Measurements from ENCODE around the gene FRMD3. TPM values are rescaled to one million over a fixed set of nuclear protein-coding genes. Genes with fewer than 3 reads are reported as not detected.
A peak's percentile ranks its signal among the peaks of the same experiment; 100 is the strongest.

Gene FRMD3
- total RNA-seq, 1 experiment from 2014 or later: 2.7 TPM

DNA sequence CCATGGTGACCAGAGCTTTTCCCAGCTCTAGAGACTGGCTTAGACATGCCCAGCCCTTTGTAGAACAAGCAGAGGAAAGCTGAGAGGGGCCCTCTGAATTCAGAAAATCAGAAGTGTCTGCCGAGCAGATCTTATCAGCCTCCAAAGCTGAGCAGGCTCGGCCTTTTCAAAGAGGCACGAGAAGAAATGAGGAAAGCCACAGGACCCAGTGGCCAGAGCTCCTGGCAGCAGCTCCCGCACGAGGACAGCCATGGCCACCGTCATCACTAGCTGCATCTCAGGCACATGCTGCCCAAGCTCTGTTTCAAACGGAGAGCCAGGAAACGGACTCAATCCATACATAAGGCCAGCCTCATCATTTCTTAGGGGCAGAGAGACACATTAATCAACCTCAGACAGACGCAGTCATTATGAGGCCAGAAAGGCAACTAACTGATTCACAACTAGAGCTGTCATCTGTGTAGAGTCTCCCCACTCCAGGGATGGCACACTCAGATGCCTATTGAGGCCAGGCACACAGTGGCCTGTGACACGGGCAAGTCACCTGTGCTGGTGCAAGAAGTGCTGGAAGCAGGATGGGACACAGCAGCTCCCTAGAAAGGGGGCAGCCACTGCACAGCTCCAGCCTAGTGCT is 194.7 kb downstream of the FRMD3 start:
- no peak for DNase-seq (ENCODE audit: extremely low read depth, low read depth)

GRCh38 chr9:83342731-83343130 is 195.5 kb downstream of the FRMD3 start:
- DNase-seq (ENCODE audit: extremely low read depth, low read depth): no peak

DNA sequence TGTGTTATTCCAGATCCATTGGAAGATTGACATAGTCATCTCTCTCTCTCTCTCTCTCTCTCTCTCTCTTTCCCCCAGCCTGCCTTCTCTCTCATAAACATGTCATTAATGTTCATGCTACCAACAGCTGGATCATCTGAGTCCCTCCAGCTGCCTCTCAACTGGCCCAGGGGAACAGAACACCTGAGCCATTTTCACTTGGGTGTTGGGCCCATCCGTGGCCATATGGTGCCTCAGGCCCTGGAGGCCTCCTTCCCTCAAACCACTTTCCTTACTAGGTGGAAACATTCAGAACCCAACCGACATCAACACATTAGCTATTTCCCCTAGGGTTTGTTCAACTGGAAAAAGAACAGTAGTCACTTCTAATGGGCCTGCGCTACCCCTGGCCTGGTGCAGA is 196.2 kb downstream of the FRMD3 start:
- no peak for DNase-seq (ENCODE audit: extremely low read depth, low read depth)

DNA sequence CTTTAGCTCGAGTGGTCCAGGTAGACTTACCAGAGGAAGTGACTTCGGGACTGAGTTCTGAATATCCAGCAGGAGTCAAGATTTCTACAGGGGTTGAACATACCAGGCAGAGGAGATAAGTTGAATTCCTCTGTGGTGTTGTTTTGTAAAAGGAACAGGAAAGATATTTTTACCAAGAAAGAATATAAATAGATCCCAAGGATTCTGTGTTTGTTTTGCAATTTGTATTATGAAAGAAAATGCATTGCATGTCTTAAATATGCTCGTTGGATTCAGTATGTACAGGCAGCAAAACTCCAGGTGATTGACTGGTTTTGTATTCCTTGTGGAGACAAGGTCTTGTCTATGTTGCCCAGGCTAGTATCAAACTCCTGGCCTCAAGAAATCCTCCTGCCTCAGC is 197.8 kb downstream of the FRMD3 start:
- no peak for DNase-seq (ENCODE audit: extremely low read depth, low read depth)

DNA sequence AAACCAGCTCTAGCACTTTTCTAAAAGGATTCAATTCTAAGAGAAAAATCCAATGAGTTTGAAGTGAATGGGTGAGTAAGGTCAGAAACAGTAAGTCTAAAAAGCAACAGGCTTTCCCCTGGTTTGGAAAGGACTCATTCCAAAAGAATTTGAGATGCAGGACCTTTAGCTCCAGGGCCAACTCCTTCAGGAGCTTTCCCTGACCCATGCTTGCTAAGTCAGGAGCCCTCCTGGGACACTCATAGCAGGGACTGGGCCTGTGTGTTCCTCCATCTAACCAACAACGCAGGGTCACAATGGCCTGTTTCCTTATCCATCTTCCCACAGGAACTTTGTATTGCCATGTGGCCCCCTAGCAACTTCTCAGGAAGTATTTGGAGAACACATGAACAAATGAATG is 198.8 kb downstream of the FRMD3 start:
- DNase-seq (ENCODE audit: extremely low read depth, low read depth): no peak

- DNase-seq (ENCODE audit: extremely low read depth, low read depth): no peak
Measured at GRCh38 chr9:83336706-83337105, 201.5 kb downstream of the FRMD3 start.

DNA sequence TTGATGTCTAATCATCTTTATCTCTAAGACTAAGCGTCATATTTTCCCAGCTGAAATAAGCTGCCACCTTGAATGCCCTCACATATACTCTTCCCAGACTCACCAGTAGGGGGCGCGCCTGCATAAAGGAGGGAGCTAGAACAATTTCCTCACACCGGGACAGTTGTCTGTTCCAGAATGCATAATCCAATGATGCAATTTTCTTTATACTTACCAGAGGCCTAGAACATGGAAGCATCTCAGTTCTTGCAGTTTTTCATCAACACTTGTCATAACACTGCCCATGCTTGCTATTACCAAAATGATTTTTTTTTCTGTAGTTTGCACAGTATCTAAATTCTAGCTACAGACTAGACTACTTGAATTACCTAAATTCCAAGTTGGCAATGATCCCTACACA is 203.9 kb downstream of the FRMD3 start:
- peak; percentile 61 for DNase-seq (ENCODE audit: extremely low read depth, low read depth)

DNA sequence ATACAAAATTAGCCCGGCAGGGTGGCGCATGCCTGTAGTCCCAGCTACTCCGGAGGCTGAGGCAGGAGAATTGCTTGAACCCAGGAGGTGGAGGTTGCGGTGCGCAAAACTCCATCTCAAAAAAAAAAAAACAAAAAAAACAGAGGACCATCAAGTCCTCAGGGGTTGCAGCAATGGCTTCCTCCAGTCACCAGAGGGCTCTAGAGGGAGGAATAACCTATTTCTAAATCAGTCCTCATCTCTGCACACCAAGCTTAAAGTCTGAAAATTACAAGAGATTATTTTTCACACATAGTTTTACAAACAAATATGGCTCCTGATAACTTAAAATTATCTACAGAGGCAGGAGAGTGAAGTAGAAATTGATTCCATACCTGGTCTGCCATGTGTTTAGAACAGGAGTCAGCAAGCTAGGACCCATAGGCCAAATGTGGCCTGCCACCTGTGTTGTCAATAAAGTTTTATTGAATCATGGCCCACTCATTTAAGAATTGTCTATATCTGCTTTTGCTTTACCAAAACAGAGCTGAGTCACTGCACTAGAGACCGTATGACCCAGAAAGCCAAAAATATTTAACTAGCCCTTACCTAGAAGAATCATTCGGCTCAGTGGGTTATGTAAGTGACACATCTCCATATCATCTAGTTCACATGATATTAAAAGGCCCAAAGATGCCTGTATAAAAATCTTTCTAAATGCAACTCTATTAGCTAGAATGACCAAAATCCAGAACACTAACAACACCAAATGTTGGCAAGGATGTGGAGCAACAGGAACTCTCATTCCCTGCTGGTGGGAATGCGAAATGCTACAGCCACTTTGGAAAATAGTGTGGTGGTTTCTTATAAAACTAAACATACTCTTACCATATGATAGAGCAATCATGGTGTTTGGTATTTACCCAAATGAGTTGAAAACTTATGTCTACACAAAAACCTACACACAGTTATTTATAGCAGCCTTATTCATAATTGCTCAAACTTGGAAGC is 207.7 kb downstream of the FRMD3 start:
- no peak for DNase-seq (ENCODE audit: extremely low read depth, low read depth)

DNA sequence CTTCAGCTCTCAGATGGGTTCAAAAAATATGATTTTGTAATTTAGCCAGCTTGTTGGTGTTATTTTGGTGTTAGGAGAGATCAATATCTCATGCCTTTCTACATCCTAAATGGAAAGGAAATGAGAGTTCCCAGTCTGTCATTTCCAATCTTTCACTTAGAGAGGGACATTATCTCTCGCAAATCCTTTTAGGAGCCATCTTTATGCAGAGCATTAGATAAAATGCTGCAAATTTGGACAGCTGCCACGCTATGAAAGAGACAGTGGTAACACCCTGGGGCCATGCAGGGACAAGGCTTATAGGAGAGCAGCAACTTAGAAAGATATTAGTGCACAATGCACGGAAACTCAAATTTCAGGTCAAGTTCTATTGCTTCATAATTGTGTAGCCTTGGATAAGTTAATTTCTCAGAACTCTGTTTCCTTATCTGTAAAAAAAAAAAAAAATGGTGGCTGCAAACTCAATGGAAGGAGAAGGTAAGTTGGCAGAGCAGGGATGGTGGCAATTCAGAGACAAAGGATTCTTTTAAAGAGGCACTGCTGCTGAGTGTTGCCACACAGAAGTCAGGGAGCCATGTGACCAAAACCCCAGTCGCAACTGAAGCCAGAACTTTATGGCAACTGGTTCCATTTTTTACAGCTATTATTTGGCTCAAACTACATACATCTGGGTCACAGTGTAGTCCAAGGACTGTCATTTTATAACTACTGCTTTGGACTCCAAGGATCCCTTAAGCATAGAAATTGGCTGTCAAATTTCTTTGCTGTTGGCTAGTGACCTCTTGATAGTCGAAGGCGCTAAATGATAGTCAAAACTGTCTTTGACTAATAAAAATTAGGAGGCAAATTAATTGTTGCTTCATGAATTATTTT is 210.2 kb downstream of the FRMD3 start:
- DNase-seq (ENCODE audit: extremely low read depth, low read depth): no peak

- DNase-seq (ENCODE audit: extremely low read depth, low read depth): peak; percentile 14
Measured at GRCh38 chr9:83327323-83327722, 210.9 kb downstream of the FRMD3 start.

- no peak for DNase-seq (ENCODE audit: extremely low read depth, low read depth)
Measured at GRCh38 chr9:83323148-83323547, 215.1 kb downstream of the FRMD3 start.

GRCh38 chr9:83322438-83322837 is 215.8 kb downstream of the FRMD3 start:
- DNase-seq (ENCODE audit: extremely low read depth, low read depth): no peak

DNA sequence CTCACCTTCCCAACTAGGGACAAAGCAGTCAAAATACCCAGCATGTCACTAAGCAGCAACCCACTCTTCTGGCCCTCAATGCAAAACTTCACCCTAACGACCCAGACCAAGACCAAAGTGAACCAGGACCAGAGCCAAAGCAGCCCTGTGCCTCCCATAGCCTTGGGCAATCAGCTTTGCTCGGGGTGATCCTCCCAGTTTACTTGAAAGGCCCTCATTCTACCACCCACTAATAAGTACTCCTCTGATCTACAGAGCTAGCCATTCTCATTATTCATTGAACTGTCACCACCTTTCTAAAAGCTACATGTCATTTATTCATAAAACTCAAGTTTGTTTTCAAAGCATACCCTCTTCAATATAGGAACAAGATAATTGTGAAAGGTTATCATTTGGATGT is 221.0 kb downstream of the FRMD3 start:
- DNase-seq (ENCODE audit: extremely low read depth, low read depth): no peak

GRCh38 chr9:83315649-83316048 is 222.6 kb downstream of the FRMD3 start:
- DNase-seq (ENCODE audit: extremely low read depth, low read depth): no peak

GRCh38 chr9:83313781-83314180 is 224.4 kb downstream of the FRMD3 start:
- DNase-seq (ENCODE audit: extremely low read depth, low read depth): no peak

GRCh38 chr9:83312537-83312936 is 225.7 kb downstream of the FRMD3 start:
- no peak for DNase-seq (ENCODE audit: extremely low read depth, low read depth)

DNA sequence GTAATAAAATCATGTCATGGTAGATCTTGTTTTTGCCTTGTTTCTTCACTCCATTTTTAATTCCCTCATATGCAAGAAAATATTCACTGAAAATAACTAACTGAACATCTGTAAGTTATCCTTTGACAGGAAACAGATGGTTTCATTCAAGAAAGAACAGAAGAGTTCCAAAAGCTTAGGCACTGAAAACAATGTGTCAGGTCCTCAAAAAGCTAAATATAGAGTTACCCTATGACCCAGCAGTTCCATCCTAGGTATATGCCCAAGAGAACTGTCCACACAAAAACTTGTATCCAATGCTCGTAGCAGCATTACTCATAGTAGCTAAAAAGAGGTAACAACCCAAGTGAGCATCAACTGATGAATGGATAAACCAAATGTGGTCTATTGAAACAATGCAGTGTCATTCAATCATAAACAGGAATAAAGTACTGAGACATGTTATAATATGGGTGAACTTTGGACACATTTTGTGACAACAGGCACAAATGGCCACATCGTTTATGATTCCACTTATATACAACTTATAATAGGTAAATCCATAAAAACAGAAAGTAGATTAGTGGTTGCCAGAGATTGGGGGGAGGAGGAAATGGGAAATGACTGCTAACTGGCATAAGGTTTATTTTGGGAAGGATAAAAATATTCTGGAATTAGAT is 231.0 kb downstream of the FRMD3 start:
- no peak for DNase-seq (ENCODE audit: extremely low read depth, low read depth)

DNA sequence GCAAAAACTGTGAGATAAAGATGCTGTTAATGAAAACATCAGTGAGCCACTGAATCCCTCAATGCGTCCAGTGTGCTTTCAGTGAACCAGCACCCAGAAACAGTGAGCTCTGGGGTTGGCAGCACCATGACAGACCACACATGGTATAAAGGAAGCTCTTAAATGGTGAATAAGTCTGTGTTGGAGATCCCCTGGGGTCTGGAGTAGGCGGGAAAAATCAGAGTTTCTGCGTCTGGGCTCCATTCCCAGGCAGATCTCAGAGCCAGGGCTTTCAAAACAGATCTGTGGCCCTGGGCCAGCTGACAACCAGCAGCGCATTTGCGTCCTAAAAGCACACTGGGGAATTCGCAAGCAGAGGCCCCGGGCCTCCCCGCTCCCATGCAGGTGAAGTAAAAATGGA is 233.5 kb downstream of the FRMD3 start:
- no peak for DNase-seq (ENCODE audit: extremely low read depth, low read depth)

DNA sequence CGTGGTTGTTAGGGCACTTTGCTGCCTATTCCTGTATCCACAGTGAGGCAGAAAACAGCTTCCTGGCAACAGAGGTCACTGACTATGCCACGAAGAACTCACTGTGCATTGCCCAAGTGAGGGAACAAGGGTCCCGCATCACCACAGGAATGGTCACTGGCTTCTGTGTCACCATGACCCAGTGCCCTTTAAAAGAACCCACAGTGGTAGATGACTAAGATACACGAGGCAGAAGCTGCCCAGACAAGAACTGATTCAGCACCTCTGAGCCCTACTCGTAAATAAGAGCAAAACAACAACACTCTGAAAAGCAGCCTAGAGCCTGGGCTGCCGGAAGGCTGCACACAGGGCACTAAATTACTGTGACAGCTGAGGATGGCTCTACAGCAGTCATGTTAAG is 238.6 kb downstream of the FRMD3 start:
- DNase-seq (ENCODE audit: extremely low read depth, low read depth): peak; percentile 9

GRCh38 chr9:83299094-83299493 is 239.1 kb downstream of the FRMD3 start:
- no peak for DNase-seq (ENCODE audit: extremely low read depth, low read depth)

- no peak for DNase-seq (ENCODE audit: extremely low read depth, low read depth)
Measured at GRCh38 chr9:83296123-83296522, 242.1 kb downstream of the FRMD3 start.

Data from NCI-H460 (cell line).